Gastrocnemius medialis (tissue), 4 donors: ENCODE results near the gene PLXNB3. TPM values are rescaled to one million over a fixed set of nuclear protein-coding genes. Genes with fewer than 3 reads are reported as not detected.

Experiments used
- ATAC-seq, 2 donors: fragments of 150-250 bp; one replicate each; pipeline ENCODE4 v1.9.1; 2016
- DNase-seq, 2 donors: peaks; one replicate each; pipeline ENCODE4 v3.0.0-alpha.2; 2019
- H3K27ac ChIP-seq, 4 donors: fragments of 200-600 bp; sonication (generic); 1 replicate in 1 of 4; 2 replicates in 3 of 4; pipeline ENCODE4 v1.5.1; 2016 to 2018; ENCODE audit warnings: mild to moderate bottlenecking in 2 of 4, moderate library complexity in 1 of 4
- H3K27me3 ChIP-seq, 3 donors: fragments of 200-600 bp; sonication (generic) in 2 of 3; 1 replicate in 1 of 3; 2 replicates in 2 of 3; pipeline versions ENCODE4 v1.5.1 to v1.6.0; 2016 to 2019; ENCODE audit warnings: mild to moderate bottlenecking in 1 of 3, moderate library complexity in 1 of 3
- H3K36me3 ChIP-seq, 2 donors: fragments of 200-600 bp; sonication (generic) in 1 of 2; one replicate each; pipeline ENCODE4 v1.5.1; 2017 to 2018
- H3K4me1 ChIP-seq, 2 donors: fragments of 200-600 bp; sonication (generic) in 1 of 2; one replicate each; pipeline ENCODE4 v1.5.1; 2016 to 2017; ENCODE audit warnings: mild to moderate bottlenecking in 2 of 2
- H3K4me3 ChIP-seq, 4 donors: fragments of 200-600 bp; sonication (generic) in 3 of 4; 1 replicate in 1 of 4; 2 replicates in 3 of 4; pipeline ENCODE4 v1.5.1; 2016 to 2019; ENCODE audit warnings: mild to moderate bottlenecking in 2 of 4
- H3K9me3 ChIP-seq, 3 donors: fragments of 200-600 bp; sonication (generic) in 2 of 3; 1 replicate in 1 of 3; 2 replicates in 2 of 3; pipeline ENCODE4 v1.5.1; 2016 to 2019
- POLR2A ChIP-seq, 2 donors: fragments of 450-650 bp; IDR thresholded peaks; one replicate each; pipeline ENCODE4 v1.6.1; 2017; ENCODE audit warnings: antibody characterized with exemption in 2 of 2, mild to moderate bottlenecking in 2 of 2, moderate library complexity in 2 of 2
- in situ Hi-C, 4 donors: fragments of 200-750 bp; cut with MboI; loops; one replicate each; pipeline versions ENCODE4 v1.15.0 to v1.8.0; 2017; ENCODE audit warnings: low sequenced_read_pairs in 4 of 4
- intact Hi-C: fragments of 100-400 bp; cut with DNase I; formaldehyde crosslinking; loops from one replicate; pipeline ENCODE4 v1.15.1; 2023; ENCODE audit warnings: low total_unique reads
- total RNA-seq, 4 donors: library from RNA; depleted of rRNA; stranded (reverse); fragments of >200 nt; gene quantifications; one replicate each; pipeline versions ENCODE4 v1.1.0 to v1.2.3, GENCODE V29; 2016
- TF ChIP-seq, protein P1 (sequence below), 5 experiments: fragments of 450-650 bp in 3 of 5; fragments of 200-600 bp in 2 of 5; sonication (generic) in 2 of 5; IDR thresholded peaks in 4 of 5; conservative IDR thresholded peaks in 1 of 5; 1 replicate in 4 of 5; 2 replicates in 1 of 5; pipeline ENCODE4 v1.5.1; 2016 to 2019; ENCODE audit warnings: antibody characterized with exemption in 5 of 5, mild to moderate bottlenecking in 3 of 5, moderate library complexity in 3 of 5

The PLXNB3 gene
- total RNA-seq, 4 donors from 2014 or later: 0.10 to 1.1 (median 0.13) TPM

GRCh38 chrX:153734871-153735270 is 29.2 kb upstream of the PLXNB3 start:
- in situ Hi-C loops (no loop called here), intact Hi-C loops (no loop called here)
- Histone ChIP-seq H3K4me3 (no peak overlapping the region), H3K27ac (no peak overlapping the region), H3K9me3 (no peaks in the 10 kb centered on the region), H3K36me3 (peaks cover 0 to 14% of the 10 kb centered on the region in 2 donors), H3K27me3 (no peaks in the 10 kb centered on the region), H3K4me1 (no peaks in the 10 kb centered on the region)
- no peak for DNase-seq
- ATAC-seq: no peak
- no peak for TF ChIP-seq POLR2A (IDR thresholded peaks at IDR 0.05)
- TF ChIP-seq, protein P1, sequence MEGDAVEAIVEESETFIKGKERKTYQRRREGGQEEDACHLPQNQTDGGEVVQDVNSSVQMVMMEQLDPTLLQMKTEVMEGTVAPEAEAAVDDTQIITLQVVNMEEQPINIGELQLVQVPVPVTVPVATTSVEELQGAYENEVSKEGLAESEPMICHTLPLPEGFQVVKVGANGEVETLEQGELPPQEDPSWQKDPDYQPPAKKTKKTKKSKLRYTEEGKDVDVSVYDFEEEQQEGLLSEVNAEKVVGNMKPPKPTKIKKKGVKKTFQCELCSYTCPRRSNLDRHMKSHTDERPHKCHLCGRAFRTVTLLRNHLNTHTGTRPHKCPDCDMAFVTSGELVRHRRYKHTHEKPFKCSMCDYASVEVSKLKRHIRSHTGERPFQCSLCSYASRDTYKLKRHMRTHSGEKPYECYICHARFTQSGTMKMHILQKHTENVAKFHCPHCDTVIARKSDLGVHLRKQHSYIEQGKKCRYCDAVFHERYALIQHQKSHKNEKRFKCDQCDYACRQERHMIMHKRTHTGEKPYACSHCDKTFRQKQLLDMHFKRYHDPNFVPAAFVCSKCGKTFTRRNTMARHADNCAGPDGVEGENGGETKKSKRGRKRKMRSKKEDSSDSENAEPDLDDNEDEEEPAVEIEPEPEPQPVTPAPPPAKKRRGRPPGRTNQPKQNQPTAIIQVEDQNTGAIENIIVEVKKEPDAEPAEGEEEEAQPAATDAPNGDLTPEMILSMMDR (IDR thresholded peaks at IDR 0.05 in 4 of 5, conservative IDR thresholded peaks at IDR 0.05 in 1 of 5): no peak

DNA sequence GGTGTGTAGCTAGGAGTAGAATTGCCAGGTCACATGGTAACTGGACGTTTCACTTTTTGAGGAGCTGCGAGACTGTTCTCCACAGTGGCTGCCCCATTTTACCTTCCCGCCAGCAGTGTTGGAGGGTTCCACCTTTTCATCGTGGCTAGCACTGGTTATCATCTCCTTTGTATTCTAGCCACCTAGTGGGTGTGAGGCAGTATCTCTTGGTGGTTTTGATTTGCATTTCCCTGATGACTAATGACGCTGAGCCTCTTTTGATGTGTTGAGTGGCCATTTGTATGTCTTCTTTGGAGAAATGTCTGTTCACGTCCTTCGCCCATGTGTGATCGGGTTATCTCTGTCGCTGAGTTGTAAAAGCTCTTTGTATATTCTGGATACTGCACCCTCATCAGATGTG is 28.8 kb upstream of the PLXNB3 start:
- ATAC-seq (no peak), DNase-seq (no peak)
- Histone ChIP-seq H3K4me1 (no peaks in the 10 kb centered on the region), H3K27ac (no peak overlapping the region), H3K9me3 (no peaks in the 10 kb centered on the region), H3K36me3 (peaks cover 0 to 14% of the 10 kb centered on the region in 2 donors), H3K27me3 (no peaks in the 10 kb centered on the region), H3K4me3 (no peak overlapping the region)
- in situ Hi-C loops (no loop called here), intact Hi-C loops (no loop called here)
- no peak for TF ChIP-seq POLR2A (IDR thresholded peaks at IDR 0.05)
- TF ChIP-seq, protein P1 (IDR thresholded peaks at IDR 0.05 in 4 of 5, conservative IDR thresholded peaks at IDR 0.05 in 1 of 5): no peak

GRCh38 chrX:153736071-153736820 is 27.8 kb upstream of the PLXNB3 start:
- no peak overlapping the region for H3K4me3 ChIP-seq
- DNase-seq (no peak), ATAC-seq (no peak)
- TF ChIP-seq, protein P1 (IDR thresholded peaks at IDR 0.05 in 4 of 5, conservative IDR thresholded peaks at IDR 0.05 in 1 of 5): no peak
- no peak for TF ChIP-seq POLR2A (IDR thresholded peaks at IDR 0.05)
- H3K36me3 ChIP-seq: peaks cover 0 to 14% of the 10 kb centered on the region in 2 donors
- H3K27ac ChIP-seq: no peak overlapping the region
- no peaks in the 10 kb centered on the region for H3K4me1 ChIP-seq
- no peaks in the 10 kb centered on the region for H3K9me3 ChIP-seq
- no peaks in the 10 kb centered on the region for H3K27me3 ChIP-seq
- in situ Hi-C loops: no loop called here
- intact Hi-C loops: no loop called here

DNA sequence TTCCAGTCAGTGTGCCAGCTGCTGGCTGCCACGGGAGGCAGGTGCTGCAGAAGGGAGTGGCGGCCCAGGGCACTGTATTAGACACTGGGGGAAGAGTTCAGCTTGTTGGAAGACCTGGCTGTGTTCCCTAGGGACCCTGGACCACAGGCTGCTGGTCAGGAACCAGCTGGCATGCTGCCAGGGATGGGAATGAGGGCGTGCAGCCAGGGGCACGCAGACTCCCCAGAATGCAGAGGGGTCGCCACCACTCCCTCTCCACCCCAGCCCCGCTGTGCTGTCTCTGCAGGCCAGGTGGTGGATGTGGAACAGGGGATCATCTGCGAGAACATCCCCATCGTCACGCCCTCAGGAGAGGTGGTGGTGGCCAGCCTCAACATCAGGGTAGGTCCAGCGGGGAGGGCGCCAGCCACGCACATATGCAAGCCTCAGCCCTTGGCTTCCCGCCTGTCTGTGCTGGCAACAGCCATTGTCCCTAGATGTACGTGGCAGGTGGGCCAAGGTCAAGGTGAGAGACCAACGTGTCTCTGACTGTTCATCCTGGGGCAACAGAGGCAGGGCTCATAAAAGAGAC is 27.1 kb upstream of the PLXNB3 start:
- no peak for TF ChIP-seq POLR2A (IDR thresholded peaks at IDR 0.05)
- TF ChIP-seq, protein P1 (IDR thresholded peaks at IDR 0.05 in 4 of 5, conservative IDR thresholded peaks at IDR 0.05 in 1 of 5): no peak
- no peak overlapping the region for H3K27ac ChIP-seq
- ATAC-seq: no peak
- peaks cover 0 to 14% of the 10 kb centered on the region in 2 donors for H3K36me3 ChIP-seq
- intact Hi-C loops: no loop called here
- in situ Hi-C loops: no loop called here
- no peaks in the 10 kb centered on the region for H3K9me3 ChIP-seq
- DNase-seq: no peak
- H3K4me3 ChIP-seq: no peak overlapping the region
- no peaks in the 10 kb centered on the region for H3K27me3 ChIP-seq
- H3K4me1 ChIP-seq: no peaks in the 10 kb centered on the region
